Esophagus squamous epithelium (tissue), 4 donors: Measurements from ENCODE around the gene PDHB.

ENCODE experiments used
- CTCF ChIP-seq, 6 experiments: fragments of 450-650 bp in 4 of 6; fragments of 200-600 bp in 2 of 6; sonication (generic) in 2 of 6; IDR thresholded peaks; one replicate each; pipeline ENCODE4 v1.5.1; 2016 to 2019; ENCODE audit warnings: antibody characterized with exemption in 6 of 6, mild to moderate bottlenecking in 4 of 6, moderate library complexity in 4 of 6
- POLR2A ChIP-seq, 4 donors: fragments of 450-650 bp; IDR thresholded peaks; one replicate each; pipeline ENCODE4 v1.6.1; 2017; ENCODE audit warnings: antibody characterized with exemption in 4 of 4, mild to moderate bottlenecking in 4 of 4, moderate library complexity in 3 of 4

- TF ChIP-seq CTCF (IDR thresholded peaks at IDR 0.05) (peak in 2 of 6 experiments; percentile 9 to 23), POLR2A (IDR thresholded peaks at IDR 0.05) (no peak)
Observed at GRCh38 chr3:58422756-58423325, 10.8 kb downstream of the PDHB start.
